H9 (cell line): ENCODE results near the gene USPL1. TPM values are rescaled to one million over a fixed set of nuclear protein-coding genes. Genes with fewer than 3 reads are reported as not detected.

Experiments
- DNase-seq: peaks from one replicate; pipeline ENCODE4 v3.0.0-alpha.2; 2017
- H2AFZ ChIP-seq: one replicate; pipeline ENCODE4 v1.6.1; 2013; ENCODE audit warnings: mild to moderate bottlenecking, low read length, control low read depth, moderate library complexity
- H2AK5ac ChIP-seq: 2 replicates; pipeline ENCODE4 v1.6.1; 2013; ENCODE audit warnings: low read length, control low read depth, mixed read lengths; ENCODE audit not compliant: insufficient read length
- H2BK120ac ChIP-seq: one replicate; pipeline ENCODE4 v1.6.1; 2013; ENCODE audit warnings: low read depth, mild to moderate bottlenecking, low read length, control low read depth, inconsistent platforms; ENCODE audit not compliant: poor library complexity, severe bottlenecking
- H2BK12ac ChIP-seq: 2 replicates; pipeline ENCODE4 v1.6.1; 2013; ENCODE audit warnings: low read length, control low read depth, mixed read lengths, low read depth; ENCODE audit not compliant: insufficient read length
- H2BK15ac ChIP-seq: 2 replicates; pipeline ENCODE4 v1.6.1; 2013; ENCODE audit warnings: low read depth, low read length, control low read depth
- H2BK20ac ChIP-seq: one replicate; pipeline ENCODE4 v1.6.1; 2013; ENCODE audit warnings: low read depth, mild to moderate bottlenecking, low read length, control low read depth, inconsistent platforms; ENCODE audit not compliant: poor library complexity, severe bottlenecking
- H2BK5ac ChIP-seq: 2 replicates; pipeline ENCODE4 v1.6.1; 2013; ENCODE audit warnings: low read length, control low read depth, mixed read lengths; ENCODE audit not compliant: insufficient read length
- H3K14ac ChIP-seq: 2 replicates; pipeline ENCODE4 v1.6.1; 2013; ENCODE audit warnings: low read length, control low read depth; ENCODE audit not compliant: insufficient read depth
- H3K18ac ChIP-seq: 2 replicates; pipeline ENCODE4 v1.6.1; 2013; ENCODE audit warnings: low read depth, mild to moderate bottlenecking, mixed read lengths, low read length, control low read depth; ENCODE audit not compliant: insufficient read length
- H3K23ac ChIP-seq: 2 replicates; pipeline ENCODE4 v1.6.1; 2013; ENCODE audit warnings: low read length, control low read depth, mixed read lengths, low read depth; ENCODE audit not compliant: insufficient read length
- H3K23me2 ChIP-seq: 2 replicates; pipeline ENCODE4 v1.6.1; 2013; ENCODE audit warnings: low read depth, mild to moderate bottlenecking, mixed read lengths, low read length, control low read depth; ENCODE audit not compliant: insufficient read length, poor library complexity, severe bottlenecking
- H3K27ac ChIP-seq: 2 replicates; pipeline ENCODE4 v1.5.1; 2013; ENCODE audit warnings: low read length, control low read depth, mixed read lengths, low read depth; ENCODE audit not compliant: insufficient read length
- H3K27me3 ChIP-seq: 2 replicates; pipeline ENCODE4 v1.6.1; 2013; ENCODE audit warnings: low read length, control low read depth, inconsistent platforms; ENCODE audit not compliant: insufficient read depth
- H3K4ac ChIP-seq: 2 replicates; pipeline ENCODE4 v1.6.1; 2013; ENCODE audit warnings: low read depth, mild to moderate bottlenecking, control low read depth, inconsistent platforms, low read length, moderate library complexity
- H3K4me1 ChIP-seq: 2 replicates; pipeline ENCODE4 v1.6.1; 2013; ENCODE audit warnings: low read length, control low read depth, inconsistent platforms; ENCODE audit not compliant: insufficient read depth
- H3K4me2 ChIP-seq: 2 replicates; pipeline ENCODE4 v1.6.1; 2013; ENCODE audit warnings: low read length, control low read depth, mixed read lengths; ENCODE audit not compliant: insufficient read length, insufficient read depth
- H3K56ac ChIP-seq: 2 replicates; pipeline ENCODE4 v1.6.1; 2013; ENCODE audit warnings: low read depth, mild to moderate bottlenecking, mixed read lengths, low read length, control low read depth; ENCODE audit not compliant: insufficient read length
- H3K79me1 ChIP-seq: 2 replicates; pipeline ENCODE4 v1.6.1; 2013; ENCODE audit warnings: low read depth, mild to moderate bottlenecking, moderate library complexity, low read length, control low read depth, inconsistent platforms; ENCODE audit not compliant: insufficient read depth, poor library complexity, severe bottlenecking
- H3K79me2 ChIP-seq: 2 replicates; pipeline ENCODE4 v1.6.1; 2013; ENCODE audit warnings: low read length, control low read depth, inconsistent platforms; ENCODE audit not compliant: insufficient read depth
- H3K9ac ChIP-seq: 2 replicates; pipeline ENCODE4 v1.6.1; 2013; ENCODE audit warnings: low read length, control low read depth, mixed read lengths; ENCODE audit not compliant: insufficient read length; ENCODE audit errors: extremely low read depth
- H3K9me3 ChIP-seq: one replicate; pipeline ENCODE4 v1.6.1; 2013; ENCODE audit warnings: low read depth, low read length, inconsistent platforms; ENCODE audit not compliant: control insufficient read depth
- H3T11ph ChIP-seq: one replicate; pipeline ENCODE4 v1.6.1; 2013; ENCODE audit warnings: mild to moderate bottlenecking, low read length, control low read depth, inconsistent platforms
- H4K20me1 ChIP-seq: one replicate; pipeline ENCODE4 v1.6.1; 2013; ENCODE audit not compliant: control insufficient read depth, insufficient read length, insufficient read depth
- H4K5ac ChIP-seq: 2 replicates; pipeline ENCODE4 v1.6.1; 2013; ENCODE audit warnings: low read depth, mild to moderate bottlenecking, mixed read lengths, low read length, control low read depth; ENCODE audit not compliant: insufficient read length
- H4K8ac ChIP-seq: replicated peaks from 2 replicates; pipeline ENCODE4 v1.6.1; 2013; ENCODE audit warnings: low read length, control low read depth, mixed read lengths, low read depth; ENCODE audit not compliant: insufficient read length
- H4K91ac ChIP-seq: 2 replicates; pipeline ENCODE4 v1.6.1; 2013; ENCODE audit warnings: low read depth, mild to moderate bottlenecking, moderate library complexity, mixed read lengths, low read length, control low read depth; ENCODE audit not compliant: insufficient read length
- H3K27ac Mint-ChIP-seq, 3 experiments: 2 replicates in 2 of 3; 3 replicates in 1 of 3; pipeline ENCODE4 v1.8.0; 2020 to 2021; ENCODE audit warnings: mixed read lengths in 3 of 3, mild to moderate bottlenecking in 1 of 3, moderate library complexity in 1 of 3
- H3K27me3 Mint-ChIP-seq: 2 replicates; pipeline ENCODE4 v1.8.0; 2021; ENCODE audit warnings: low read depth, mild to moderate bottlenecking, moderate library complexity, mixed read lengths
- H3K36me3 Mint-ChIP-seq, 3 experiments: 2 replicates in 2 of 3; 3 replicates in 1 of 3; pipeline ENCODE4 v1.8.0; 2020 to 2021; ENCODE audit warnings: low read depth in 3 of 3, mixed read lengths in 3 of 3; ENCODE audit not compliant: insufficient read depth in 1 of 3
- H3K4me1 Mint-ChIP-seq, 2 experiments: 2 replicates each; pipeline ENCODE4 v1.8.0; 2020; ENCODE audit warnings: mixed read lengths in 2 of 2
- H3K4me3 Mint-ChIP-seq, 2 experiments: 2 replicates in 1 of 2; 3 replicates in 1 of 2; pipeline ENCODE4 v1.8.0; 2020 to 2021; ENCODE audit warnings: mild to moderate bottlenecking in 2 of 2, mixed read lengths in 2 of 2, moderate library complexity in 1 of 2
- H3K9me3 Mint-ChIP-seq, 2 experiments: 2 replicates in 1 of 2; 3 replicates in 1 of 2; pipeline ENCODE4 v1.8.0; 2020; ENCODE audit warnings: mild to moderate bottlenecking in 2 of 2, mixed read lengths in 2 of 2, moderate library complexity in 1 of 2
- CTCF ChIP-seq: fragments of 200-600 bp; sonication (generic); conservative IDR thresholded peaks from 3 replicates; pipeline ENCODE4 v1.8.0; 2021; ENCODE audit warnings: antibody characterized with exemption, mild to moderate bottlenecking
- total RNA-seq: library from RNA; stranded (reverse); gene quantifications from 2 replicates; pipeline ENCODE4 v1.2.1, GENCODE V29; 2021

USPL1 gene
- total RNA-seq, 1 experiment from 2014 or later: 17.6 TPM

- Histone ChIP-seq H4K91ac (no peak overlapping the region), H2AK5ac (no peak overlapping the region), H3K23me2 (no peaks in the 10 kb centered on the region), H3K79me2 (no peaks in the 10 kb centered on the region), H3K18ac (no peak overlapping the region), H3K4me1 (no peaks in the 10 kb centered on the region), H3K27ac (no peak overlapping the region), H3K9me3 (no peaks in the 10 kb centered on the region), H3K14ac (no peak overlapping the region), H3K4me2 (no peak overlapping the region), H2BK12ac (no peak overlapping the region), H2BK120ac (no peak overlapping the region), H2BK5ac (no peak overlapping the region), H4K8ac (no peak overlapping the region), H2AFZ (no peak overlapping the region), H4K5ac (no peak overlapping the region), H3K23ac (no peak overlapping the region), H3K9ac (no peak overlapping the region), H3K4ac (no peak overlapping the region), H4K20me1 (no peaks in the 10 kb centered on the region), H3K56ac (no peak overlapping the region), H2BK20ac (no peak overlapping the region), H3T11ph (no peak overlapping the region), H3K79me1 (no peaks in the 10 kb centered on the region), H2BK15ac (no peak overlapping the region), H3K27me3 (no peaks in the 10 kb centered on the region)
- no peak for DNase-seq
- no peaks in the 10 kb centered on the region for H3K27me3 Mint-ChIP-seq
- no peaks in the 10 kb centered on the region for H3K4me1 Mint-ChIP-seq
- H3K9me3 Mint-ChIP-seq: no peaks in the 10 kb centered on the region
- H3K27ac Mint-ChIP-seq: no peak overlapping the region
- no peak overlapping the region for H3K4me3 Mint-ChIP-seq
- TF ChIP-seq CTCF: no peak
- peaks cover 13 to 75% (median 51%) of the 10 kb centered on the region in 3 experiments; a peak in 6 of 7 replicates for H3K36me3 Mint-ChIP-seq
These were observed 27.9 kb downstream of the USPL1 start for GRCh38 chr13:30645629-30646028.
